Right lobe of liver (tissue), 4 donors: ENCODE measurements around the gene TANC2.

ENCODE experiments used
- CTCF ChIP-seq, 4 donors: fragments of 200-600 bp in 3 of 4; fragments of 450-650 bp in 1 of 4; IDR thresholded peaks; one replicate each; pipeline versions ENCODE4 v1.5.1 to v1.8.0; 2016 to 2022; ENCODE audit warnings: antibody characterized with exemption in 4 of 4, mild to moderate bottlenecking in 2 of 4
- POLR2A ChIP-seq: fragments of 450-650 bp; IDR thresholded peaks from one replicate; pipeline ENCODE4 v1.6.1; 2017; ENCODE audit warnings: antibody characterized with exemption, mild to moderate bottlenecking
- donor health status: DM: no; HTN: no; CAD: no.
- donor health status: DM: no; HTN: no; CAD: no.
- donor health status: DM: no; HTN: yes; CAD: no.

DNA sequence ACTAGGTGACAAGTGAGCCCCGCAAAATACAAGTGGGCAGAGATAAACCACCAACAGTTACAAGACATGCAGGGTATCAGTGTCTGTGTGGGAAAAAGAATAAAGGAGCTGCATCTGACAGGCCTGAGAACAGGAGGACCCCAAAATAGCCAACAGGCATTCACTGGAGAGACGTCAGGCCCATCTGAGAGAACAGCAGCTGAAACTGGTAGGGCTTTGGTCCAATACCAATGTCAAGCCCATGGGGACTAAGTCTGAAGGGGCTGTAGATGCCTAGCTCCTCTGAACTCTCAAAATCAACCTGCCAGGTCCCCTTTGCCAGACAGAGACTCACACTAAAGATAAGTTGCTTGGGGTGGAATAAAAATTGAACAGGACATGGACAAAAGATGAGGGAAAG is 30.5 kb upstream of the TANC2 start:
- no peak for TF ChIP-seq CTCF (IDR thresholded peaks at IDR 0.05)
- no peak for TF ChIP-seq POLR2A
